Activated CD4-positive, alpha-beta T cell treated with anti-CD3 and anti-CD28 coated beads, Interleukin-2, amount 50 U/mL, for 16 hours (primary cell): Measurements from ENCODE around the gene MAD2L1.
"Not testable (repeated sequence)": the region's sequence is repeated elsewhere in the genome, so short reads cannot be mapped to it uniquely, and the experiment has no call there.

ENCODE experiments used
- DNase-seq: peaks from one replicate; pipeline ENCODE4 v3.0.0-alpha.2; 2020

MAD2L1 gene

GRCh38 chr4:120066517-120067340 lies at the start of gene MAD2L1:
TSS of gene MAD2L1 (minus strand) at chr4:120066848. CDS start at chr4:120066734, 114 bp downstream.
- peak; percentile 98 for DNase-seq

- no peak for DNase-seq
These were observed 45.1 kb upstream of the MAD2L1 start for GRCh38 chr4:120111745-120112144.

GRCh38 chr4:120109406-120109805 lies 42.8 kb upstream of the MAD2L1 start:
- no peak for DNase-seq

GRCh38 chr4:120105472-120105871 lies 38.8 kb upstream of the MAD2L1 start:
- DNase-seq, result no peak

GRCh38 chr4:120096508-120097297 lies 30.1 kb upstream of the MAD2L1 start:
- no peak for DNase-seq

GRCh38 chr4:120088507-120088906 lies 21.9 kb upstream of the MAD2L1 start:
- no peak for DNase-seq

GRCh38 chr4:120088066-120088465 lies 21.4 kb upstream of the MAD2L1 start:
- not testable (repeated sequence) for DNase-seq

- DNase-seq, result no peak
These were observed 19.1 kb upstream of the MAD2L1 start for GRCh38 chr4:120085705-120086104.

GRCh38 chr4:120084327-120084726 lies 17.7 kb upstream of the MAD2L1 start:
- no peak for DNase-seq

GRCh38 chr4:120083152-120083551 lies 16.5 kb upstream of the MAD2L1 start:
- no peak for DNase-seq

GRCh38 chr4:120082251-120082650 lies 15.6 kb upstream of the MAD2L1 start:
- no peak for DNase-seq

GRCh38 chr4:120081726-120082125 lies 15.1 kb upstream of the MAD2L1 start:
- DNase-seq, result no peak

- no peak for DNase-seq
These were observed 13.9 kb upstream of the MAD2L1 start for GRCh38 chr4:120080533-120080932.

- no peak for DNase-seq
These were observed 13.3 kb upstream of the MAD2L1 start for GRCh38 chr4:120079839-120080520.

- DNase-seq, result no peak
These were observed 11.6 kb upstream of the MAD2L1 start for GRCh38 chr4:120078216-120078615.

- DNase-seq, result peak; percentile 44
These were observed 4.6 kb upstream of the MAD2L1 start for GRCh38 chr4:120071192-120071795.

GRCh38 chr4:120070196-120070595 lies 3.5 kb upstream of the MAD2L1 start:
- DNase-seq, result no peak

- peak; percentile 83 for DNase-seq
These were observed 603 bp downstream of the MAD2L1 start for GRCh38 chr4:120065974-120066516.

GRCh38 chr4:120064887-120065286 lies 1.8 kb downstream of the MAD2L1 start:
- no peak for DNase-seq

GRCh38 chr4:120063711-120064110 lies 2.9 kb downstream of the MAD2L1 start:
- not testable (repeated sequence) for DNase-seq

- no peak for DNase-seq
These were observed 3.9 kb downstream of the MAD2L1 start for GRCh38 chr4:120062663-120063195.

- no peak for DNase-seq
These were observed 7.6 kb downstream of the MAD2L1 start for GRCh38 chr4:120059036-120059435.
